Measurements from ENCODE around the gene CDH4. TPM values are rescaled to one million over a fixed set of nuclear protein-coding genes. Genes with fewer than 3 reads are reported as not detected.

Gene CDH4
- total RNA-seq, 2 experiments from 2014 or later, result 0.10 to 0.21 TPM

DNA sequence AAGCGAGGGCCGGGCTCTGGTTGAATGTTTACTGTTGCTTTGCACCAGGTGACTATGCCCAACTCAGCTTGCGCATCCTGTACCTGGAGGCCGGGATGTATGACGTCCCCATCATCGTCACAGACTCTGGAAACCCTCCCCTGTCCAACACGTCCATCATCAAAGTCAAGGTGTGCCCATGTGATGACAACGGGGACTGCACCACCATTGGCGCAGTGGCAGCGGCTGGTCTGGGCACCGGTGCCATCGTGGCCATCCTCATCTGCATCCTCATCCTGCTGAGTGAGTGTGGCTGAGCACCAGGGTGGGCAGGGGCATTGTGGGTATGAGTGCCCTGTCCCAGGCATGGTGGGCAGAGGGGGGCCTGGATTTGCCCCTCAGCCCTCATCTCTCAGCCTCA is 677.5 kb downstream of the CDH4 start:
- CTCF ChIA-PET, result no interaction called here
- Mint-ChIP-seq H3K36me3 (no peaks in the 10 kb centered on the region), H3K9me3 (no peaks in the 10 kb centered on the region), H3K27me3 (no peaks in the 10 kb centered on the region), H3K27ac (no peak overlapping the region), H3K4me3 (no peak overlapping the region), H3K4me1 (ENCODE audit: low read depth) (no peaks in the 10 kb centered on the region)
- intact Hi-C loops (cut with micrococcal nuclease), result no loop called here
- POLR2A ChIA-PET, result no interaction called here
- no peak for DNase-seq

DNA sequence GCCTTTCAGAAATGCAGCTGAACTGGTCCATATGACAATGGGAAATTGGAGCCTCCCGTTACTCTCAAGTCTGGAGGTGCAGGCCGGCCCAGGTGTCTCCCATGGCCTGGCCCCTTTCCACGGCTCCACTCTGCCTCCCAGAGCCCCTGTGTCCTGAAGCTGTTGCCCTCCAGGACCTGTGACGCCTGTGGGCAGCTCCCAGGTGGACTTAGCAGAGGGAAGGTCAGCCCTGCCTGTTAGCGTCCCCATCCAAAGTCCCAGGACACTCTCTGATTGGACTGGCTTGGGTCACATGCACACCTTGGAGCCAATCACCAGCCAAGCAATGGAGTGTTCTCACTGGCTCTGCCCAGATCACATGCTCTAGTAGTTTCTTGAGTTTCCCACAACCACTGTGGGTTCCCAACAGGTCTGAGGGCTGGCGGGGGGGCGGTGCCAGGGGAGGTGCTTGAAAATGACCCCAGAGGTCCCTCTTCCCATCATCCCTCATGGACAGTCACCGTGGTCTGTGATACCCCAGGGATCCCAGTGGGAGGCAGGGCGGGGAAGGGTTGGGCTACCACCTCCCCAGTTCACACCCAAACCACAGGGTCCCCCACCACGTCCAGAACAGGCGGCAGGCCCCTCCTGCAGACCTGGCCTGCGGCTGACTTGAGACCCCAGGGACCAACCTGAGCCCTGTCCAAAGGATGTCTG is 678.1 kb downstream of the CDH4 start:
- intact Hi-C loops (cut with micrococcal nuclease), result no loop called here
- no peaks in the 10 kb centered on the region for H3K4me1 Mint-ChIP-seq (ENCODE audit: low read depth)
- no peak for DNase-seq
- CTCF ChIA-PET, result no interaction called here
- H3K27ac Mint-ChIP-seq, result no peak overlapping the region
- POLR2A ChIA-PET, result no interaction called here
- no peaks in the 10 kb centered on the region for H3K9me3 Mint-ChIP-seq
- no peaks in the 10 kb centered on the region for H3K27me3 Mint-ChIP-seq
- no peaks in the 10 kb centered on the region for H3K36me3 Mint-ChIP-seq
- no peak overlapping the region for H3K4me3 Mint-ChIP-seq

DNA sequence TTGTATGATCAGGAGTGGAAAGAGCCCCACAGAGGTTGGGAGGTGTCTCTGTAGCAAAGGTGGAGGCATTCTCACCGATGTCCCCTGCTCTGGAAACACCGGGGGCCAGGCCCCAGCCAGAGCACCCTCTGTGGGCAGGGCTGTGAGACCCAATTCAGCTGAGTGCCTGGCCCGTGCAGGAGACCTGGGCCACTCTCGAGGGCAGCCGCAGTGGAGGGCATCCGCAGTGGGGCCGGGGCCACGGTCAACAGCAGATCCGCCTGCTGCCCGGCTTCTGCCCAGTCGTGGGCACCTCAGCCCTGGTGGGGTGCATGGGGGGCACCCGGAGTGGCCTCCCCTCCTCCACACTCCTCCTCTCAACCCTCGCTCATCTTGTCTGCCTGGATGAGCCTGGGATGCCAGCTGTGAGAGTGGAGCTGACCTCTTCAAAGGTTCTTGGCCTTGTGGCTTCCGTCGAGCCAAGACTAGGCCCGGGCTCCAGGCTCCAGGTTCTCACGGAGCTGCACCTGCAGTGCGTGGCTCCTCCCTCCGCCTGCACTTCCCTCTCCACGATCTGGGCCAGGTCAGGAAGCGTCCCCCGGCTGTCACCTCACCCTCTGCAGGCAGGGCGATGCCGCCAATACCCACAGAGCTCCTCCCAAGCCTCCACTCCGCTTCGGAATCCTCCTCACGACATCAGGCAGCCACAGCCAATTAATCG is 678.9 kb downstream of the CDH4 start:
- no peaks in the 10 kb centered on the region for H3K36me3 Mint-ChIP-seq
- CTCF ChIA-PET, result no interaction called here
- no peaks in the 10 kb centered on the region for H3K9me3 Mint-ChIP-seq
- no peaks in the 10 kb centered on the region for H3K4me1 Mint-ChIP-seq (ENCODE audit: low read depth)
- H3K27me3 Mint-ChIP-seq, result no peaks in the 10 kb centered on the region
- POLR2A ChIA-PET, result no interaction called here
- intact Hi-C loops (cut with micrococcal nuclease), result no loop called here
- no peak for DNase-seq
- no peak overlapping the region for H3K4me3 Mint-ChIP-seq
- H3K27ac Mint-ChIP-seq, result no peak overlapping the region

DNA sequence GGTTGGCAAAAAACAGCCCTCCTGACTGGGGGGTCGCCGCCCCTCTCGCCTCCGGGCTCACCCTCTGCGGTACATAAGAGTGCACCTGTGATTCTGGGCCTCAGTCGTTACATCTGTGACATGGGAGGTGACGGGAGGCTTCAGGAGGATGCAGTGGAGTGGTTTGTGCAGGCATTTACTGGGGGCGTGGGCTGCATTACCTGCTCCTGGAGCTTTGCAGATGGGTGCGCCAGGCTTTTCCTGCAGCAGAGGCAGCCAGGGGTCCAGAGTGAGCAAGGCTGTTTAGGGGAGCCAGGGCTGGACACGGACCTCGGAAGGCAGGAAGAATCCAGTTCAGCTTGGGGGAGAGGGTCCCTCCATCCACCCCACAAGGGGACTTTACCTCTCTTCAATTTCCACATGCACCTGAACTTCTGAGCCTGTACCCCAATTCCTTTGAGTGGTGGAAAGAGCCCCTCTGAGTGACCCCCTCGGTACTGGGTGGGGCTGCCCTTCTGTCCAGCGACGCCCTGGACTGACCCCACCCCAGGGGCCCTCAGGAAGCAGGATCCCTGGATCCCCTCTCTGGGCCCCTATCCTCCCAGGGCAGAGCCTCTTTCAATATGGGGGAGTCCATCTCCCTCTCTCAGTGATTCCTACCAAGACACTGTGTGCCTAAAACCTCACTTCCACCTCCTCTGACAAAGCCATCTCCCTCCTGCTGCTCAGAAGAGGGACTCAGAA is 679.6 kb downstream of the CDH4 start:
- DNase-seq, result no peak
- POLR2A ChIA-PET, result no interaction called here
- Mint-ChIP-seq H3K27me3 (no peaks in the 10 kb centered on the region), H3K27ac (no peak overlapping the region), H3K9me3 (no peaks in the 10 kb centered on the region), H3K4me1 (ENCODE audit: low read depth) (no peaks in the 10 kb centered on the region), H3K36me3 (no peaks in the 10 kb centered on the region), H3K4me3 (no peak overlapping the region)
- CTCF ChIA-PET, result no interaction called here
- intact Hi-C loops (cut with micrococcal nuclease), result no loop called here

DNA sequence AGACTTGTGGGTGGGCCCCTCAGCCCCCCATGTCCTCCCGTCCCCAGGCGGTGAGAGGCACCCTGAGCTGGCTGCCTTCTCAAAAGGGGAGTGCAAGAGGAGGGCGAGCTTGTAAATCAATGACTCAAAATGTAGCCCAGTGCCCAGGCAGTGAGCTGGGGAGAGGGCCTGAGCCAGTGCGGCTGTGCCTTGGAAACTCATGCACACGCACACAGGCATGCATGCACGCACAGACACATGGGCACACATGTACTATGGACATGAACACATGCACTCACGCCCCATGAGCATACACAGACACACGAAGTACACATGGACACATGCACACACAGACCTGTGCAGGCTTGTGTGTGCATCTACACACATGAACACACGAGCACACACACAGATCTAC is 680.1 kb downstream of the CDH4 start:
- H3K9me3 Mint-ChIP-seq, result no peaks in the 10 kb centered on the region
- intact Hi-C loops (cut with micrococcal nuclease), result no loop called here
- H3K4me3 Mint-ChIP-seq, result no peak overlapping the region
- CTCF ChIA-PET, result no interaction called here
- H3K27ac Mint-ChIP-seq, result no peak overlapping the region
- no peaks in the 10 kb centered on the region for H3K36me3 Mint-ChIP-seq
- POLR2A ChIA-PET, result no interaction called here
- no peaks in the 10 kb centered on the region for H3K27me3 Mint-ChIP-seq
- H3K4me1 Mint-ChIP-seq (ENCODE audit: low read depth), result no peaks in the 10 kb centered on the region
- no peak for DNase-seq

- ChIA-PET POLR2A (no interaction called here), CTCF (no interaction called here)
- H3K4me3 Mint-ChIP-seq, result no peak overlapping the region
- H3K4me1 Mint-ChIP-seq (ENCODE audit: low read depth), result no peaks in the 10 kb centered on the region
- no peaks in the 10 kb centered on the region for H3K27me3 Mint-ChIP-seq
- no peak for DNase-seq
- intact Hi-C loops (cut with micrococcal nuclease), result no loop called here
- no peaks in the 10 kb centered on the region for H3K9me3 Mint-ChIP-seq
- no peaks in the 10 kb centered on the region for H3K36me3 Mint-ChIP-seq
- H3K27ac Mint-ChIP-seq, result no peak overlapping the region
Measured at GRCh38 chr20:61932711-61933480, 680.8 kb downstream of the CDH4 start.

DNA sequence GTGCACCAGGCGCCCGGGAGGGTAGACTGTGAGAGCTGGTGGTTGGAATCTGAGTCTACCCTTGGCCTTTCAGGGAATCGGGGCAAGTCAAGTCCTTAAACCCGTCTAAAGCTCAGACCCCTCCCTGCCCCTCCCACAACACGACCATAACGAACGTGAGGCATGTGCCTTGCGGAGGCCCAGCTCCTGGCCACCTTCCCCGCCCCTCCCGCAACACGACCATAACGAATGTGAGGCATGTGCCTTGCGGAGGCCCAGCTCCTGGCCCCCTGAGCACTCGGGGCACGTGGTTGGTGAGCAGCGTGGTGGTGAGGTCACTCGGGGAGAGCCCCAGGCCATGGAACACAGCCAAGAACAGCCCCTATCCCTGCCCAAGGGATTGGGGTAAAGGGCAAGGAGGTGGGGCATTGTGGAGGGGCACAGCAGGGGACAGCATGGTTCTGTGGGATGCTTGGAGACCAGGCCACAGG is 681.5 kb downstream of the CDH4 start:
- Mint-ChIP-seq H3K27me3 (no peaks in the 10 kb centered on the region), H3K36me3 (no peaks in the 10 kb centered on the region), H3K4me1 (ENCODE audit: low read depth) (no peaks in the 10 kb centered on the region), H3K4me3 (no peak overlapping the region), H3K9me3 (no peaks in the 10 kb centered on the region), H3K27ac (no peak overlapping the region)
- DNase-seq, result no peak
- ChIA-PET POLR2A (no interaction called here), CTCF (no interaction called here)
- intact Hi-C loops (cut with micrococcal nuclease), result no loop called here

DNA sequence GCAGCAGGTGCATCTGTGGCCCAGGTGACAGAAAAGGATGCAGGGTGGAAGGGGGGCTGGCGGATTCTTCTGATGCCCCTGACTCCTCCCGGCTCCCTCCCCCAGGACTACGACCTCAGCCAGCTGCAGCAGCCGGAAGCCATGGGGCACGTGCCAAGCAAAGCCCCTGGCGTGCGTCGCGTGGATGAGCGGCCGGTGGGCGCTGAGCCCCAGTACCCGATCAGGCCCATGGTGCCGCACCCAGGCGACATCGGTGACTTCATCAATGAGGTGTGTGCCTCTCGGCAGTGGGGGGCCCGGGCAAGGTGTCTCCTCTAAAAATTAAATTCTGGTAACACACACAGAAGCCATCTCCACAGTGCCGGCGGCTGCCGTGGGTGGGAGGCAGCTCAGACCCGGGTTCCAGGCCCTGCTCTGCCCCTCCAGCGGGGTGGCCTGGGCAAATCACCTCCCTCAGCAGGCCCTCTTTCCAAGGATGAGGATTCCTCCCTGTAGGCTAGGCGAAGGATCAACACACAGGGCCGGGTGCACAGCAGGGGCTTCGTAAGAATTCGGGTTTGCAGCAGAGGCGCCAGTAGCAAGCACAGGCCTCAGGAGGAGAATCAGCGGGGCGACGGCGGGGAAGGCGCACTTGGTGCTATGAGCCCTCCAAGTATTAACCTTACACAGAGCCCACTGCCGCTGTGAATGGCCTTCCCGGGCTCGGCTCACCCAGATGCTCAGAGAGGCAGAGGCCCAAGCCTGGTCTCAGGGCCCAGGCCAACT is 682.1 kb downstream of the CDH4 start:
- no peak overlapping the region for H3K27ac Mint-ChIP-seq
- POLR2A ChIA-PET, result no interaction called here
- no peaks in the 10 kb centered on the region for H3K9me3 Mint-ChIP-seq
- CTCF ChIA-PET, result no interaction called here
- H3K27me3 Mint-ChIP-seq, result no peaks in the 10 kb centered on the region
- intact Hi-C loops (cut with micrococcal nuclease), result no loop called here
- no peaks in the 10 kb centered on the region for H3K4me1 Mint-ChIP-seq (ENCODE audit: low read depth)
- no peak overlapping the region for H3K4me3 Mint-ChIP-seq
- no peak for DNase-seq
- H3K36me3 Mint-ChIP-seq, result no peaks in the 10 kb centered on the region

GRCh38 chr20:61934716-61935530 is 682.9 kb downstream of the CDH4 start:
- H3K36me3 Mint-ChIP-seq, result no peaks in the 10 kb centered on the region
- intact Hi-C loops (cut with micrococcal nuclease), result no loop called here
- H3K9me3 Mint-ChIP-seq, result no peaks in the 10 kb centered on the region
- ChIA-PET POLR2A (no interaction called here), CTCF (no interaction called here)
- no peak overlapping the region for H3K27ac Mint-ChIP-seq
- DNase-seq, result no peak
- no peak overlapping the region for H3K4me3 Mint-ChIP-seq
- H3K27me3 Mint-ChIP-seq, result no peaks in the 10 kb centered on the region
- H3K4me1 Mint-ChIP-seq (ENCODE audit: low read depth), result no peaks in the 10 kb centered on the region

DNA sequence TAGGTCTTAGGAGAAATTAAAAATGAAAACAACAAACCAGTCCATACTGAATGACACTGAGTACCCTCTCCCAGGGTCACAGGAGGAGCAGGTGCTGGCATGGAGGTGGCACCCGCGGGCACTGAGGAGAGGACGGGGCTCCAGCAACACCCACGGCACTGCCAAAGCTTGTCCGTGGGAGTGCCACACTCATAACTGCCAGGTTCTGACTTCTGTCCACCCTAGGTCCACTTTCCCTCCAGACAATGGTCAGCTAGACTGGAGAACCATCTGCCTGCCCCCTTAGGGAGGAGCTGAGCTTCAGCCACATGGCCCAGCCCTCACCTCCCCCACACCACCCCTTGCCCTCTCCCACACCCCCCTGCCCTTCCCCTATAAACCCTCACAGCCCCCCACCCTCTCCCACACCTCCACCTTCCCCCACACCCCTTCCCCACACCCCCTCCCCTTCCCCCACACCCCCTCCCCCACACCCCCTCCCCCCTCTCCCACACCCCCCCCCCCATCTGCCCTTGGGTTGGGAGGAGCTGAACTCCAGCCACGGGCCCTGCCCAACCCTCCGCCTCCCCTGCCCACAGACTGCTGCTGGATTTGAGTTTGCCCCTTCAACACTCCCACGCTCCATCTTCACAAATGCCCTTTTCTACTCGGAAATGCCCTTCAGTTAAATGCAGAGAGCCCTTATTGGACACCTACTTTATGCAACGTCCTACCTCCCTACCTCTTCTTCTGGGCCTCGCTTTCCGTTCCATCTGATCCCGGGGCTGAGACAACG is 684.1 kb downstream of the CDH4 start:
- Mint-ChIP-seq H3K36me3 (no peaks in the 10 kb centered on the region), H3K27ac (no peak overlapping the region), H3K9me3 (no peaks in the 10 kb centered on the region), H3K4me3 (no peak overlapping the region), H3K27me3 (no peaks in the 10 kb centered on the region), H3K4me1 (ENCODE audit: low read depth) (no peaks in the 10 kb centered on the region)
- intact Hi-C loops (cut with micrococcal nuclease), result no loop called here
- no peak for DNase-seq
- POLR2A ChIA-PET, result no interaction called here
- CTCF ChIA-PET, result no interaction called here

DNA sequence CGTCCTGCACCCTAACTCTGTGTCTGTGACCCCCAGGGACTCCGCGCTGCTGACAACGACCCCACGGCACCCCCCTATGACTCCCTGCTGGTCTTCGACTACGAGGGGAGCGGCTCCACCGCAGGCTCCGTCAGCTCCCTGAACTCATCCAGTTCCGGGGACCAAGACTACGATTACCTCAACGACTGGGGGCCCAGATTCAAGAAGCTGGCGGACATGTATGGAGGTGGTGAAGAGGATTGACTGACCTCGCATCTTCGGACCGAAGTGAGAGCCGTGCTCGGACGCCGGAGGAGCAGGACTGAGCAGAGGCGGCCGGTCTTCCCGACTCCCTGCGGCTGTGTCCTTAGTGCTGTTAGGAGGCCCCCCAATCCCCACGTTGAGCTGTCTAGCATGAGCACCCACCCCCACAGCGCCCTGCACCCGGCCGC is 684.7 kb downstream of the CDH4 start:
- POLR2A ChIA-PET, result no interaction called here
- Mint-ChIP-seq H3K27me3 (no peaks in the 10 kb centered on the region), H3K36me3 (no peaks in the 10 kb centered on the region), H3K9me3 (no peaks in the 10 kb centered on the region), H3K4me1 (ENCODE audit: low read depth) (no peaks in the 10 kb centered on the region), H3K27ac (no peak overlapping the region), H3K4me3 (no peak overlapping the region)
- CTCF ChIA-PET, result no interaction called here
- no peak for DNase-seq
- intact Hi-C loops (cut with micrococcal nuclease), result no loop called here
